Measurements from ENCODE around the gene CEMIP.

The CEMIP gene

GRCh38 chr15:80831192-80831591, 52.0 kb downstream of the CEMIP start:
- no peaks in the 10 kb centered on the region for H3K36me3 Mint-ChIP-seq
- peaks cover 25% of the 10 kb centered on the region for H3K27me3 Mint-ChIP-seq
- CTCF ChIA-PET: no interaction called here

GRCh38 chr15:80831606-80832224, 52.5 kb downstream of the CEMIP start:
- no peak overlapping the region for H3K27ac Mint-ChIP-seq
- H3K36me3 Mint-ChIP-seq: no peaks in the 10 kb centered on the region
- no peak for DNase-seq
- no peaks in the 10 kb centered on the region for H3K4me1 Mint-ChIP-seq
- no peak overlapping the region for H3K4me3 Mint-ChIP-seq
- peaks cover 30% of the 10 kb centered on the region for H3K27me3 Mint-ChIP-seq
- no peaks in the 10 kb centered on the region for H3K9me3 Mint-ChIP-seq
- CTCF ChIA-PET: interaction anchor here (1.1 kb wide), 1 partner anchor 145 kb away, joined by 3 read pairs; no protein-coding TSS in a partner anchor

More at GRCh38 chr15:80831192-80831591, 52.0 kb downstream of the CEMIP start:
- DNase-seq: no peak
- H3K4me3 Mint-ChIP-seq: no peak overlapping the region
- no peaks in the 10 kb centered on the region for H3K4me1 Mint-ChIP-seq
- no peaks in the 10 kb centered on the region for H3K9me3 Mint-ChIP-seq
- H3K27ac Mint-ChIP-seq: no peak overlapping the region

- Mint-ChIP-seq H3K27ac (no peak overlapping the region), H3K4me3 (no peak overlapping the region)
- CTCF ChIA-PET: interaction anchor here (1.1 kb wide), 1 partner anchor 144 kb away, joined by 3 read pairs; no protein-coding TSS in a partner anchor
Measured at GRCh38 chr15:80832686-80833085, 53.5 kb downstream of the CEMIP start.

GRCh38 chr15:80834402-80834801, 55.2 kb downstream of the CEMIP start:
- H3K27ac Mint-ChIP-seq: no peak overlapping the region
- no peaks in the 10 kb centered on the region for H3K9me3 Mint-ChIP-seq
- no peak overlapping the region for H3K4me3 Mint-ChIP-seq
- peaks cover 30% of the 10 kb centered on the region for H3K27me3 Mint-ChIP-seq
- no peak for DNase-seq
- no peaks in the 10 kb centered on the region for H3K4me1 Mint-ChIP-seq
- no peaks in the 10 kb centered on the region for H3K36me3 Mint-ChIP-seq
- CTCF ChIA-PET: no interaction called here

More at GRCh38 chr15:80832686-80833085, 53.5 kb downstream of the CEMIP start:
- Mint-ChIP-seq H3K27me3 (peaks cover 36% of the 10 kb centered on the region), H3K36me3 (no peaks in the 10 kb centered on the region), H3K4me1 (no peaks in the 10 kb centered on the region), H3K9me3 (no peaks in the 10 kb centered on the region)
- no peak for DNase-seq

- CTCF ChIA-PET: no interaction called here
- no peaks in the 10 kb centered on the region for H3K9me3 Mint-ChIP-seq
- no peaks in the 10 kb centered on the region for H3K36me3 Mint-ChIP-seq
- H3K27me3 Mint-ChIP-seq: peaks cover 33% of the 10 kb centered on the region
- no peak overlapping the region for H3K4me3 Mint-ChIP-seq
- H3K27ac Mint-ChIP-seq: no peak overlapping the region
- DNase-seq: no peak
- H3K4me1 Mint-ChIP-seq: no peaks in the 10 kb centered on the region
Measured at GRCh38 chr15:80834906-80835305, 55.7 kb downstream of the CEMIP start.

- Mint-ChIP-seq H3K27ac (no peak overlapping the region), H3K36me3 (no peaks in the 10 kb centered on the region), H3K4me3 (no peak overlapping the region), H3K9me3 (no peaks in the 10 kb centered on the region), H3K4me1 (no peaks in the 10 kb centered on the region), H3K27me3 (peaks cover 36% of the 10 kb centered on the region)
- CTCF ChIA-PET: no interaction called here
- DNase-seq: no peak
Measured at GRCh38 chr15:80835336-80835735, 56.2 kb downstream of the CEMIP start.

GRCh38 chr15:80836223-80836622, 57.1 kb downstream of the CEMIP start:
- CTCF ChIA-PET: no interaction called here
- Mint-ChIP-seq H3K27ac (no peak overlapping the region), H3K9me3 (no peaks in the 10 kb centered on the region), H3K36me3 (no peaks in the 10 kb centered on the region), H3K27me3 (peaks cover 37% of the 10 kb centered on the region), H3K4me1 (no peaks in the 10 kb centered on the region), H3K4me3 (no peak overlapping the region)
- DNase-seq: no peak

- no peaks in the 10 kb centered on the region for H3K36me3 Mint-ChIP-seq
- H3K4me1 Mint-ChIP-seq: no peaks in the 10 kb centered on the region
- H3K4me3 Mint-ChIP-seq: no peak overlapping the region
- DNase-seq: no peak
- peaks cover 42% of the 10 kb centered on the region for H3K27me3 Mint-ChIP-seq
- no peaks in the 10 kb centered on the region for H3K9me3 Mint-ChIP-seq
- CTCF ChIA-PET: no interaction called here
- no peak overlapping the region for H3K27ac Mint-ChIP-seq
Measured at GRCh38 chr15:80837006-80837405, 57.8 kb downstream of the CEMIP start.

GRCh38 chr15:80838012-80838411, 58.8 kb downstream of the CEMIP start:
- H3K27ac Mint-ChIP-seq: no peak overlapping the region
- DNase-seq: no peak
- CTCF ChIA-PET: no interaction called here
- H3K9me3 Mint-ChIP-seq: no peaks in the 10 kb centered on the region
- no peaks in the 10 kb centered on the region for H3K36me3 Mint-ChIP-seq
- no peak overlapping the region for H3K4me3 Mint-ChIP-seq
- peaks cover 43% of the 10 kb centered on the region for H3K27me3 Mint-ChIP-seq
- H3K4me1 Mint-ChIP-seq: no peaks in the 10 kb centered on the region

GRCh38 chr15:80838666-80839065, 59.5 kb downstream of the CEMIP start:
- Mint-ChIP-seq H3K36me3 (no peaks in the 10 kb centered on the region), H3K4me3 (no peak overlapping the region), H3K9me3 (no peaks in the 10 kb centered on the region), H3K27ac (no peak overlapping the region), H3K27me3 (peaks cover 47% of the 10 kb centered on the region), H3K4me1 (no peaks in the 10 kb centered on the region)
- no peak for DNase-seq
- CTCF ChIA-PET: no interaction called here

- CTCF ChIA-PET: no interaction called here
- Mint-ChIP-seq H3K4me3 (no peak overlapping the region), H3K36me3 (no peaks in the 10 kb centered on the region), H3K27ac (no peak overlapping the region), H3K4me1 (no peaks in the 10 kb centered on the region), H3K27me3 (peaks cover 58% of the 10 kb centered on the region), H3K9me3 (no peaks in the 10 kb centered on the region)
- DNase-seq: no peak
Measured at GRCh38 chr15:80839764-80840130, 60.6 kb downstream of the CEMIP start.

- no peaks in the 10 kb centered on the region for H3K4me1 Mint-ChIP-seq
- H3K9me3 Mint-ChIP-seq: no peaks in the 10 kb centered on the region
- CTCF ChIA-PET: no interaction called here
Measured at GRCh38 chr15:80840182-80841130, 61.3 kb downstream of the CEMIP start.

GRCh38 chr15:80841541-80841940, 62.4 kb downstream of the CEMIP start:
- Mint-ChIP-seq H3K9me3 (no peaks in the 10 kb centered on the region), H3K4me1 (no peaks in the 10 kb centered on the region), H3K27me3 (peaks cover 58% of the 10 kb centered on the region), H3K27ac (no peak overlapping the region), H3K36me3 (no peaks in the 10 kb centered on the region), H3K4me3 (no peak overlapping the region)
- CTCF ChIA-PET: no interaction called here
- DNase-seq: no peak

More at GRCh38 chr15:80840182-80841130, 61.3 kb downstream of the CEMIP start:
- H3K4me3 Mint-ChIP-seq: no peak overlapping the region
- no peaks in the 10 kb centered on the region for H3K36me3 Mint-ChIP-seq
- DNase-seq: no peak
- H3K27ac Mint-ChIP-seq: no peak overlapping the region
- H3K27me3 Mint-ChIP-seq: peaks cover 53% of the 10 kb centered on the region

- DNase-seq: no peak
- H3K27me3 Mint-ChIP-seq: peaks cover 68% of the 10 kb centered on the region
- no peaks in the 10 kb centered on the region for H3K4me1 Mint-ChIP-seq
- H3K9me3 Mint-ChIP-seq: no peaks in the 10 kb centered on the region
- no peaks in the 10 kb centered on the region for H3K36me3 Mint-ChIP-seq
- H3K4me3 Mint-ChIP-seq: no peak overlapping the region
- CTCF ChIA-PET: interaction anchor here (0.6 to 1.0 kb wide), 3 partner anchors 20 to 262 kb away, joined by 3 read pairs; no protein-coding TSS in a partner anchor
- H3K27ac Mint-ChIP-seq: no peak overlapping the region
Measured at GRCh38 chr15:80844011-80844732, 65.0 kb downstream of the CEMIP start.

All from activated naive CD4-positive, alpha-beta T cell treated with anti-CD3 and anti-CD28 coated beads, Interleukin-2, amount 10 ng/mL, durations not matched to agents 7 days and 5 days (primary cell).